ENCODE data around the gene CPTP.

Gene CPTP

GRCh38 chr1:1324524-1325287, at the start of gene CPTP, which contains the start of gene INTS11:
Gene CPTP (plus strand): TSS chr1:1324802. CDS start chr1:1326911, 2,109 bp downstream.
Gene INTS11 (minus strand): TSS chr1:1324660. CDS start chr1:1324608, 52 bp downstream.
- peak within 1 kb of the TSS; percentile 94 for H3K27ac ChIP-seq
- H3K4me3 ChIP-seq (ENCODE audit: low read depth, low read length) = peak within 1 kb of the TSS; percentile 93
- TF ChIP-seq, protein P1, sequence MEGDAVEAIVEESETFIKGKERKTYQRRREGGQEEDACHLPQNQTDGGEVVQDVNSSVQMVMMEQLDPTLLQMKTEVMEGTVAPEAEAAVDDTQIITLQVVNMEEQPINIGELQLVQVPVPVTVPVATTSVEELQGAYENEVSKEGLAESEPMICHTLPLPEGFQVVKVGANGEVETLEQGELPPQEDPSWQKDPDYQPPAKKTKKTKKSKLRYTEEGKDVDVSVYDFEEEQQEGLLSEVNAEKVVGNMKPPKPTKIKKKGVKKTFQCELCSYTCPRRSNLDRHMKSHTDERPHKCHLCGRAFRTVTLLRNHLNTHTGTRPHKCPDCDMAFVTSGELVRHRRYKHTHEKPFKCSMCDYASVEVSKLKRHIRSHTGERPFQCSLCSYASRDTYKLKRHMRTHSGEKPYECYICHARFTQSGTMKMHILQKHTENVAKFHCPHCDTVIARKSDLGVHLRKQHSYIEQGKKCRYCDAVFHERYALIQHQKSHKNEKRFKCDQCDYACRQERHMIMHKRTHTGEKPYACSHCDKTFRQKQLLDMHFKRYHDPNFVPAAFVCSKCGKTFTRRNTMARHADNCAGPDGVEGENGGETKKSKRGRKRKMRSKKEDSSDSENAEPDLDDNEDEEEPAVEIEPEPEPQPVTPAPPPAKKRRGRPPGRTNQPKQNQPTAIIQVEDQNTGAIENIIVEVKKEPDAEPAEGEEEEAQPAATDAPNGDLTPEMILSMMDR (IDR thresholded peaks at IDR 0.05; ENCODE audit: low read depth, low read length) = no peak
- peaks cover 40% of the 10 kb centered on the region for H3K36me3 ChIP-seq
- peak; percentile 95 for DNase-seq
- H3K27me3 ChIP-seq (ENCODE audit: insufficient read depth, low read depth, severe bottlenecking) = no peaks in the 10 kb centered on the region
- no peaks in the 10 kb centered on the region for H3K9me3 ChIP-seq (ENCODE audit: severe bottlenecking)

GRCh38 chr1:1274931-1275431, 49.6 kb upstream of the CPTP start:
- Histone ChIP-seq H3K4me3 (ENCODE audit: low read depth, low read length) (peak overlapping the region; percentile 77; the same call in 1 of the 2 replicates), H3K27me3 (ENCODE audit: insufficient read depth, low read depth, severe bottlenecking) (no peaks in the 10 kb centered on the region), H3K9me3 (ENCODE audit: severe bottlenecking) (no peaks in the 10 kb centered on the region), H3K36me3 (peaks cover 19% of the 10 kb centered on the region), H3K27ac (peak overlapping the region; percentile 97)
- peak; percentile 62 for DNase-seq
- TF ChIP-seq, protein P1 (IDR thresholded peaks at IDR 0.05; ENCODE audit: low read depth, low read length) = no peak

GRCh38 chr1:1275836-1276235, 48.8 kb upstream of the CPTP start:
- no peak for DNase-seq
- Histone ChIP-seq H3K4me3 (ENCODE audit: low read depth, low read length) (no peak overlapping the region), H3K27ac (peak overlapping the region; percentile 97), H3K27me3 (ENCODE audit: insufficient read depth, low read depth, severe bottlenecking) (no peaks in the 10 kb centered on the region), H3K9me3 (ENCODE audit: severe bottlenecking) (no peaks in the 10 kb centered on the region), H3K36me3 (peaks cover 16% of the 10 kb centered on the region)
- TF ChIP-seq, protein P1 (IDR thresholded peaks at IDR 0.05; ENCODE audit: low read depth, low read length) = no peak

GRCh38 chr1:1278620-1279019, 46.0 kb upstream of the CPTP start:
- Histone ChIP-seq H3K4me3 (ENCODE audit: low read depth, low read length) (no peak overlapping the region), H3K36me3 (no peaks in the 10 kb centered on the region), H3K27me3 (ENCODE audit: insufficient read depth, low read depth, severe bottlenecking) (no peaks in the 10 kb centered on the region), H3K9me3 (ENCODE audit: severe bottlenecking) (no peaks in the 10 kb centered on the region), H3K27ac (no peak overlapping the region)
- TF ChIP-seq, protein P1 (IDR thresholded peaks at IDR 0.05; ENCODE audit: low read depth, low read length) = no peak
- no peak for DNase-seq

DNA sequence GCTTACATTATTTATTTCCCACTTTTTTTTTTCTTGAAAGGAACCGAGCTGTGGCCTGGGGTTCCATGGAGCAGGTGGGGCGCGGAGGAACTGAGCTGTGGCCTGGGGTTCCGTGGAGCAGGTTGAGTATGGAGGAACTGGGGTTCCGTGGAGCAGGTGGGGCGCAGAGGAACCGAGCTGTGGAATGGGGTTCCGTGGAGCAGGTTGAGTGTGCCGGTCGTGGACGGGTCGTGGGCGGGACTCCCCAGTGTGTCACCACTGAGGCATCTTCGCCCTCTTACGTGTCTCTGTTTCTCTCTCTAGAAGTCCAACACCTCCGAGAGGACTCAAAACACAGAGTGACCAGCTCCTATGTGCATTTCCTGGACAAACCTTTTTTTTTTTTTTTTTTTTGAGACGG, 45.6 kb upstream of the CPTP start:
- no peak for DNase-seq
- TF ChIP-seq, protein P1 (IDR thresholded peaks at IDR 0.05; ENCODE audit: low read depth, low read length) = no peak
- H3K4me3 ChIP-seq (ENCODE audit: low read depth, low read length) = no peak overlapping the region
- H3K36me3 ChIP-seq = no peaks in the 10 kb centered on the region
- H3K9me3 ChIP-seq (ENCODE audit: severe bottlenecking) = no peaks in the 10 kb centered on the region
- H3K27ac ChIP-seq = no peak overlapping the region
- no peaks in the 10 kb centered on the region for H3K27me3 ChIP-seq (ENCODE audit: insufficient read depth, low read depth, severe bottlenecking)
